LNCaP clone FGC (cell line): ENCODE measurements around the gene C4orf51.

ENCODE experiments used
- DNase-seq: peaks from one replicate; pipeline ENCODE4 v3.0.0-alpha.2; 2011; ENCODE audit warnings: low read depth
- H3K4me3 ChIP-seq: 2 replicates; pipeline ENCODE4 v1.5.1; 2011; ENCODE audit warnings: mild to moderate bottlenecking, low read depth, low read length, control low read depth
- CTCF ChIP-seq: IDR thresholded peaks from 2 replicates; pipeline ENCODE4 v1.5.1; 2012; ENCODE audit warnings: mild to moderate bottlenecking; ENCODE audit not compliant: control insufficient read depth, insufficient read depth; ENCODE audit errors: extremely low read depth

Gene C4orf51

GRCh38 chr4:145660064-145660463, 19.9 kb upstream of the C4orf51 start:
- no peak for TF ChIP-seq CTCF
- no peak overlapping the region for H3K4me3 ChIP-seq
- DNase-seq: no peak

DNA sequence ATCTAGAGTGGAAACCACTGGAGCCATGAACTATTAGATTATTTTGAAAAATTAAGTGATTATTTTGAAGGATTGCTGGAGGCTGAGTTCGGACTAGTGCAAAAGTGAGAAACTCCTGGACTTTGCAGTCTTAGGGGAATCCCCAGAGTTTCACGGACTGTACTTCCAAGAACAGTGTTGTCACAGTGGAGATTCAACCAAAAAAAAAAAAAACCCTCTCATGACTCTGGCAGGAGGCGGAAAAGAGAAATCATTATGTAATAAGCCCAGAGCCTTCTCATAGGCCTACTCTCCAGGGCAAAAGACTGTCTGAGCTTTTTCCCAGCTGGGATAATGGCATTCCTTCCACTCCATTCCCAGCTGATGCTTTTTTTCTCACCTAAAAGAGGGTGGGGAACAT, 16.8 kb upstream of the C4orf51 start:
- no peak for TF ChIP-seq CTCF

DNA sequence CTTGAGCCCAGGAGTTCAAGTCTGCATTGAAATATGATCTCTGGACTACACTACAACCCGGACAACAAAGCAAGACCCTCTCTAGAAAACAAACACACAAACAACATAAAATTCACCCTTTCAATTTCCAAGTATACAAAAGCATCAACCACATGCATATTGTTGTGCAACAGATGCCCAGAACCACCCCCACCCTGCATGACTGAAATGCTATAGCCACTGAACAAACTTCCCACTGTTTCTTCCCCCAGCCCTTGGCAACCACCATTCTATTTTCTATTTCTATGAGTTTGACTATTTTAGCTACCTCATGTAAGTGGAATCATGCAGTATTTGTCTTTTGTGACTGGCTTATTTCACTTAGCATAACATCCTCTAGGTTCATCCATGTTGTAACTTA, 14.2 kb upstream of the C4orf51 start:
- no peak for TF ChIP-seq CTCF
- no peak overlapping the region for H3K4me3 ChIP-seq
- DNase-seq: no peak

More for the DNA sequence above, 16.8 kb upstream of the C4orf51 start:
- DNase-seq: no peak
- H3K4me3 ChIP-seq: no peak overlapping the region

DNA sequence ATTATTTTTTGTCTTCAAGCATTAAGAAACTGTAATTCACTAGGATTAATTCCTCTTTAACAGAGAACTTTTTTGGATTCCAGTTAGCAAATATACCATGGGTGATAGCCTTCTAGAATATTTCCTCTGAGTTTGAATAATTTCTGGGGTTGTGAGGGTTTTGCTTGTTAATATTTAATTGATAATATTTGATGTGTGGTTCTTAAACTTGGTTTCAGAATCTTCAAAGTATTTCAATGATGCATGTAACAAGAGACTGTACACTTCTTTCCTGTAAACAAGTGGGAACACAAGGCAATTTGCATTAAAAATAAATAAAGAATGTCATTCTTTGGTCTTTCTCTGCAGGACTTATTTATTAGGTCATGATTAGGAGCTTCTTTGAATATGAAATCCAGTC, 9.5 kb upstream of the C4orf51 start:
- no peak for DNase-seq
- no peak overlapping the region for H3K4me3 ChIP-seq
- no peak for TF ChIP-seq CTCF

GRCh38 chr4:145679520-145679919, 426 bp upstream of the C4orf51 start:
- peak; percentile 66 for DNase-seq
- no peak for TF ChIP-seq CTCF
- no peak overlapping the region for H3K4me3 ChIP-seq

GRCh38 chr4:145680902-145681301, 956 bp downstream of the C4orf51 start:
- no peak for DNase-seq
- H3K4me3 ChIP-seq: no peak overlapping the region
- no peak for TF ChIP-seq CTCF

GRCh38 chr4:145681518-145681917, 1.6 kb downstream of the C4orf51 start:
- H3K4me3 ChIP-seq: no peak overlapping the region
- no peak for TF ChIP-seq CTCF
- DNase-seq: no peak
